IPS-NIHi11 (cell line): ENCODE results near the gene SYK.
A peak's percentile ranks its signal among the peaks of the same experiment; 100 is the strongest.
"Not testable (repeated sequence)": the region's sequence is repeated elsewhere in the genome, so short reads cannot be mapped to it uniquely, and the experiment has no call there.

Experiments
- DNase-seq: peaks from one replicate; pipeline ENCODE4 v3.0.0; 2012; ENCODE audit warnings: mixed read lengths, low spot score

The SYK gene

GRCh38 chr9:90801241-90801972 is at the start of gene SYK:
Gene SYK, plus strand, starts transcription at chr9:90801819. Its CDS starts 42,080 bp downstream, at chr9:90843899.
- DNase-seq, result peak; percentile 63

- DNase-seq, result not testable (repeated sequence)
Observed at GRCh38 chr9:90755514-90756371, 45.9 kb upstream of the SYK start.

GRCh38 chr9:90760577-90760976 is 41.0 kb upstream of the SYK start:
- DNase-seq, result not testable (repeated sequence)

GRCh38 chr9:90766731-90767130 is 34.9 kb upstream of the SYK start:
- DNase-seq, result no peak

GRCh38 chr9:90767523-90768100 is 34.0 kb upstream of the SYK start:
- no peak for DNase-seq

- DNase-seq, result no peak
Observed at GRCh38 chr9:90770182-90770738, 31.4 kb upstream of the SYK start.

- no peak for DNase-seq
Observed at GRCh38 chr9:90770927-90771326, 30.7 kb upstream of the SYK start.

- DNase-seq, result no peak
Observed at GRCh38 chr9:90772386-90772785, 29.2 kb upstream of the SYK start.

GRCh38 chr9:90773617-90774016 is 28.0 kb upstream of the SYK start:
- peak; percentile 64 for DNase-seq

GRCh38 chr9:90774071-90774470 is 27.5 kb upstream of the SYK start:
- no peak for DNase-seq

GRCh38 chr9:90774682-90775081 is 26.9 kb upstream of the SYK start:
- no peak for DNase-seq

- DNase-seq, result no peak
Observed at GRCh38 chr9:90775657-90776056, 26.0 kb upstream of the SYK start.

- DNase-seq, result peak; percentile 22
Observed at GRCh38 chr9:90778746-90779145, 22.9 kb upstream of the SYK start.

- peak; percentile 47 for DNase-seq
Observed at GRCh38 chr9:90783552-90783951, 18.1 kb upstream of the SYK start.

GRCh38 chr9:90783964-90784363 is 17.7 kb upstream of the SYK start:
- DNase-seq, result no peak

GRCh38 chr9:90787771-90788460 is 13.7 kb upstream of the SYK start:
- no peak for DNase-seq

GRCh38 chr9:90788527-90788926 is 13.1 kb upstream of the SYK start:
- DNase-seq, result not testable (repeated sequence)

GRCh38 chr9:90789408-90789807 is 12.2 kb upstream of the SYK start:
- no peak for DNase-seq

GRCh38 chr9:90789862-90790261 is 11.8 kb upstream of the SYK start:
- DNase-seq, result no peak

GRCh38 chr9:90793024-90793423 is 8.6 kb upstream of the SYK start:
- DNase-seq, result not testable (repeated sequence)

- no peak for DNase-seq
Observed at GRCh38 chr9:90793729-90794128, 7.9 kb upstream of the SYK start.

GRCh38 chr9:90795084-90795483 is 6.5 kb upstream of the SYK start:
- DNase-seq, result no peak
